HepG2 (cell line): ENCODE measurements around the gene CLDN19. TPM values are rescaled to one million over a fixed set of nuclear protein-coding genes. Genes with fewer than 3 reads are reported as not detected.

ENCODE experiments used
- ATF3 ChIP-seq: sonication (generic); formaldehyde crosslinking; IDR thresholded peaks from 2 replicates; pipeline ENCODE4 v1.4.0; 2020; ENCODE audit warnings: missing genetic modification reagents
- CEBPG ChIP-seq: IDR thresholded peaks from 2 replicates; pipeline ENCODE4 v1.6.1; 2016
- HIVEP1 ChIP-seq: sonication (generic); formaldehyde crosslinking; IDR thresholded peaks from 2 replicates; pipeline ENCODE4 v1.4.0; 2020; ENCODE audit warnings: mild to moderate bottlenecking, missing genetic modification reagents
- IKZF4 ChIP-seq: sonication (generic); formaldehyde crosslinking; IDR thresholded peaks from 2 replicates; pipeline ENCODE4 v1.5.1; 2020; ENCODE audit warnings: borderline replicate concordance, mild to moderate bottlenecking, low read depth, missing genetic modification reagents; ENCODE audit errors: not compliant biosample characterization
- IRF9 ChIP-seq: sonication (generic); formaldehyde crosslinking; IDR thresholded peaks from 2 replicates; pipeline ENCODE4 v1.8.0; 2022; ENCODE audit warnings: missing genetic modification reagents, mild to moderate bottlenecking, borderline replicate concordance
- KMT2A ChIP-seq: sonication (generic); formaldehyde crosslinking; IDR thresholded peaks from 2 replicates; pipeline ENCODE4 v1.4.0; 2020; ENCODE audit warnings: missing genetic modification reagents
- SMYD3 ChIP-seq: sonication (generic); formaldehyde crosslinking; IDR thresholded peaks from 2 replicates; pipeline ENCODE4 v1.8.1; 2023; ENCODE audit warnings: mild to moderate bottlenecking, missing genetic modification reagents
- TBL1XR1 ChIP-seq: fragments of 150-350 bp; IDR thresholded peaks from 2 replicates; pipeline ENCODE4 v1.6.1; 2014; ENCODE audit warnings: borderline replicate concordance, low read length; ENCODE audit not compliant: partially characterized antibody
- U2AF2 ChIP-seq: fragments of 200-400 bp; formaldehyde crosslinking; IDR thresholded peaks from 2 replicates; pipeline ENCODE4 v1.6.1; 2017; ENCODE audit warnings: low read depth, mild to moderate bottlenecking, low read length
- ZBTB46 ChIP-seq: sonication (generic); formaldehyde crosslinking; IDR thresholded peaks from 2 replicates; pipeline ENCODE4 v1.4.0; 2020; ENCODE audit warnings: mild to moderate bottlenecking, missing genetic modification reagents, borderline replicate concordance
- ZFX ChIP-seq: sonication (generic); formaldehyde crosslinking; IDR thresholded peaks from 2 replicates; pipeline ENCODE4 v1.4.0; 2020; ENCODE audit warnings: mild to moderate bottlenecking, low read depth, missing genetic modification reagents, moderate library complexity
- ZNF160 ChIP-seq: sonication (generic); formaldehyde crosslinking; IDR thresholded peaks from 2 replicates; pipeline ENCODE4 v1.8.0; 2022; ENCODE audit warnings: mild to moderate bottlenecking, inconsistent platforms, missing genetic modification reagents
- ZNF20 ChIP-seq: sonication (generic); formaldehyde crosslinking; IDR thresholded peaks from 2 replicates; pipeline ENCODE4 v1.4.0; 2020; ENCODE audit warnings: mild to moderate bottlenecking, moderate library complexity, missing genetic modification reagents
- ZNF224 ChIP-seq: sonication (generic); formaldehyde crosslinking; IDR thresholded peaks from 2 replicates; pipeline ENCODE4 v1.5.0; 2020; ENCODE audit warnings: mild to moderate bottlenecking, missing genetic modification reagents
- ZNF546 ChIP-seq: sonication (generic); formaldehyde crosslinking; conservative IDR thresholded peaks from 2 replicates; pipeline ENCODE4 v1.8.1; 2023; ENCODE audit warnings: mild to moderate bottlenecking, missing genetic modification reagents
- ZNF772 ChIP-seq: sonication (generic); formaldehyde crosslinking; IDR thresholded peaks from 2 replicates; pipeline ENCODE4 v1.5.0; 2020; ENCODE audit warnings: mild to moderate bottlenecking, missing genetic modification reagents
- ZNF879 ChIP-seq: sonication (generic); formaldehyde crosslinking; IDR thresholded peaks from 2 replicates; pipeline ENCODE4 v1.8.1; 2023; ENCODE audit warnings: missing genetic modification reagents
- polyA plus RNA-seq, 8 experiments: library from polyadenylated mRNA; depleted of rRNA in 3 of 8; stranded (reverse) in 7 of 8; unstranded in 1 of 8; fragments of >200 nt; fragmentation: Illumina TruSeq in 4 of 8; extraction: Trizol in 4 of 8; gene quantifications; 2 replicates each; pipeline versions ENCODE4 v1.2.1 to v1.2.3, GENCODE V29; 2011 to 2016; ENCODE audit warnings: low read depth in 4 of 8, missing spikeins in 1 of 8, mixed read lengths in 1 of 8; ENCODE audit not compliant: insufficient read depth in 1 of 8
- total RNA-seq, 5 experiments: library from RNA; depleted of rRNA; stranded (reverse); fragments of >200 nt; fragmentation: Illumina TruSeq; extraction: Trizol; gene quantifications; 2 replicates each; pipeline ENCODE4 v1.2.3, GENCODE V29; 2016; ENCODE audit warnings: low read depth in 1 of 5
- TF ChIP-seq, protein P1 (sequence below): sonication (generic); formaldehyde crosslinking; IDR thresholded peaks from 2 replicates; pipeline ENCODE4 v1.4.0; 2020; ENCODE audit warnings: missing genetic modification reagents
- TF ChIP-seq, protein P2 (sequence below): sonication (generic); formaldehyde crosslinking; IDR thresholded peaks from 2 replicates; pipeline ENCODE4 v1.5.0; 2020; ENCODE audit warnings: missing genetic modification reagents, mild to moderate bottlenecking, borderline replicate concordance
- TF ChIP-seq, protein P3 (sequence below): sonication (generic); formaldehyde crosslinking; IDR thresholded peaks from 2 replicates; pipeline ENCODE4 v1.4.0; 2020; ENCODE audit warnings: missing genetic modification reagents, borderline replicate concordance

CLDN19 gene
- total and polyA plus RNA-seq, 2 of the 13 experiments (the other 11 are each of a cell fraction or from before 2014, with no cell fraction given): 5.0 to 7.6 TPM

- TF ChIP-seq ZBTB46 (peak; percentile 32; the same call in 1 of the 2 replicates), CEBPG (CRISPR knock-in tag) (no peak), ATF3 (CRISPR knock-in tag) (no peak), ZNF160 (CRISPR knock-in tag) (0 out of 2 replicates have a peak, but pooled peaks have one; percentile 60), ZFX (CRISPR knock-in tag) (peak; percentile 84), ZNF772 (CRISPR knock-in tag) (0 out of 2 replicates have a peak, but pooled peaks have one; percentile 54), ZNF224 (0 out of 2 replicates have a peak, but pooled peaks have one; percentile 73), SMYD3 (peak; percentile 22; the same call in 1 of the 2 replicates), ZNF879 (CRISPR knock-in tag) (no peak), KMT2A (no peak), ZNF546 (CRISPR knock-in tag) (no peak), IKZF4 (CRISPR knock-in tag) (no peak), HIVEP1 (peak; percentile 96), U2AF2 (no peak), IRF9 (CRISPR knock-in tag) (no peak), ZNF20 (CRISPR knock-in tag) (no peak), TBL1XR1 (no peak)
- TF ChIP-seq, protein P1, sequence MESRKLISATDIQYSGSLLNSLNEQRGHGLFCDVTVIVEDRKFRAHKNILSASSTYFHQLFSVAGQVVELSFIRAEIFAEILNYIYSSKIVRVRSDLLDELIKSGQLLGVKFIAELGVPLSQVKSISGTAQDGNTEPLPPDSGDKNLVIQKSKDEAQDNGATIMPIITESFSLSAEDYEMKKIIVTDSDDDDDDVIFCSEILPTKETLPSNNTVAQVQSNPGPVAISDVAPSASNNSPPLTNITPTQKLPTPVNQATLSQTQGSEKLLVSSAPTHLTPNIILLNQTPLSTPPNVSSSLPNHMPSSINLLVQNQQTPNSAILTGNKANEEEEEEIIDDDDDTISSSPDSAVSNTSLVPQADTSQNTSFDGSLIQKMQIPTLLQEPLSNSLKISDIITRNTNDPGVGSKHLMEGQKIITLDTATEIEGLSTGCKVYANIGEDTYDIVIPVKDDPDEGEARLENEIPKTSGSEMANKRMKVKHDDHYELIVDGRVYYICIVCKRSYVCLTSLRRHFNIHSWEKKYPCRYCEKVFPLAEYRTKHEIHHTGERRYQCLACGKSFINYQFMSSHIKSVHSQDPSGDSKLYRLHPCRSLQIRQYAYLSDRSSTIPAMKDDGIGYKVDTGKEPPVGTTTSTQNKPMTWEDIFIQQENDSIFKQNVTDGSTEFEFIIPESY (CRISPR knock-in tag): no peak
- TF ChIP-seq, protein P2, sequence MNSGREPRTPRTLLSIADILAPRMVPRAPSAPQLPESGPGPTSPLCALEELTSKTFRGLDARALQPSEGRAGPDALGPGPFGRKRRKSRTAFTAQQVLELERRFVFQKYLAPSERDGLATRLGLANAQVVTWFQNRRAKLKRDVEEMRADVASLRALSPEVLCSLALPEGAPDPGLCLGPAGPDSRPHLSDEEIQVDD (CRISPR knock-in tag): no peak
- TF ChIP-seq, protein P3, sequence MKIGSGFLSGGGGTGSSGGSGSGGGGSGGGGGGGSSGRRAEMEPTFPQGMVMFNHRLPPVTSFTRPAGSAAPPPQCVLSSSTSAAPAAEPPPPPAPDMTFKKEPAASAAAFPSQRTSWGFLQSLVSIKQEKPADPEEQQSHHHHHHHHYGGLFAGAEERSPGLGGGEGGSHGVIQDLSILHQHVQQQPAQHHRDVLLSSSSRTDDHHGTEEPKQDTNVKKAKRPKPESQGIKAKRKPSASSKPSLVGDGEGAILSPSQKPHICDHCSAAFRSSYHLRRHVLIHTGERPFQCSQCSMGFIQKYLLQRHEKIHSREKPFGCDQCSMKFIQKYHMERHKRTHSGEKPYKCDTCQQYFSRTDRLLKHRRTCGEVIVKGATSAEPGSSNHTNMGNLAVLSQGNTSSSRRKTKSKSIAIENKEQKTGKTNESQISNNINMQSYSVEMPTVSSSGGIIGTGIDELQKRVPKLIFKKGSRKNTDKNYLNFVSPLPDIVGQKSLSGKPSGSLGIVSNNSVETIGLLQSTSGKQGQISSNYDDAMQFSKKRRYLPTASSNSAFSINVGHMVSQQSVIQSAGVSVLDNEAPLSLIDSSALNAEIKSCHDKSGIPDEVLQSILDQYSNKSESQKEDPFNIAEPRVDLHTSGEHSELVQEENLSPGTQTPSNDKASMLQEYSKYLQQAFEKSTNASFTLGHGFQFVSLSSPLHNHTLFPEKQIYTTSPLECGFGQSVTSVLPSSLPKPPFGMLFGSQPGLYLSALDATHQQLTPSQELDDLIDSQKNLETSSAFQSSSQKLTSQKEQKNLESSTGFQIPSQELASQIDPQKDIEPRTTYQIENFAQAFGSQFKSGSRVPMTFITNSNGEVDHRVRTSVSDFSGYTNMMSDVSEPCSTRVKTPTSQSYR (CRISPR knock-in tag): no peak
Observed at GRCh38 chr1:42739753-42740700, at the start of gene CLDN19 (continued).
